Ecto neural progenitor cell (in vitro differentiated cells): ENCODE data around the gene LKAAEAR1.
"Not testable (repeated sequence)": the region's sequence is repeated elsewhere in the genome, so short reads cannot be mapped to it uniquely, and the experiment has no call there.

Experiments used
- DNase-seq: peaks from one replicate; pipeline ENCODE4 v3.0.0-alpha.2; 2018; ENCODE audit warnings: low spot score

Gene LKAAEAR1

DNA sequence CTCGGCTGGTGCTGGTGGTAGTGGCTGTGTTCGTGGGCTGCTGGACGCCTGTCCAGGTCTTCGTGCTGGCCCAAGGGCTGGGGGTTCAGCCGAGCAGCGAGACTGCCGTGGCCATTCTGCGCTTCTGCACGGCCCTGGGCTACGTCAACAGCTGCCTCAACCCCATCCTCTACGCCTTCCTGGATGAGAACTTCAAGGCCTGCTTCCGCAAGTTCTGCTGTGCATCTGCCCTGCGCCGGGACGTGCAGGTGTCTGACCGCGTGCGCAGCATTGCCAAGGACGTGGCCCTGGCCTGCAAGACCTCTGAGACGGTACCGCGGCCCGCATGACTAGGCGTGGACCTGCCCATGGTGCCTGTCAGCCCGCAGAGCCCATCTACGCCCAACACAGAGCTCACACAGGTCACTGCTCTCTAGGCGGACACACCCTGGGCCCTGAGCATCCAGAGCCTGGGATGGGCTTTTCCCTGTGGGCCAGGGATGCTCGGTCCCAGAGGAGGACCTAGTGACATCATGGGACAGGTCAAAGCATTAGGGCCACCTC is 14.3 kb upstream of the LKAAEAR1 start:
- DNase-seq: no peak

DNA sequence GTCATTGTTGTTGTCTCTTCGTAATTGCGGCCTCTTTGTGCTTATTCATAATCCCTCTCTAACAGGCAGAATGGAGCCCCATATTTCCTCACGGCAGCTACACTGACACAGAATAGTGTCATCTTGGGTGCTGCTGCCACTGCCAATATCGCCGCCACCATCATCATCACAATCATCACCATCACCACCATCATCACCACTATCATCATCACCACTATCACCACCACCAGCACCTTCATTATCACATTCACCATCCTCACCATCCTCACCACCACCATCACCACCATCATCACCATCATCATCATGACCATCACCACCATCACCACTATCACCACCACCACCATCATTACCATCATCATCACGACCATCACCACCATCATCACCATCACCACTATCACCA is 12.3 kb upstream of the LKAAEAR1 start:
- DNase-seq: no peak

DNA sequence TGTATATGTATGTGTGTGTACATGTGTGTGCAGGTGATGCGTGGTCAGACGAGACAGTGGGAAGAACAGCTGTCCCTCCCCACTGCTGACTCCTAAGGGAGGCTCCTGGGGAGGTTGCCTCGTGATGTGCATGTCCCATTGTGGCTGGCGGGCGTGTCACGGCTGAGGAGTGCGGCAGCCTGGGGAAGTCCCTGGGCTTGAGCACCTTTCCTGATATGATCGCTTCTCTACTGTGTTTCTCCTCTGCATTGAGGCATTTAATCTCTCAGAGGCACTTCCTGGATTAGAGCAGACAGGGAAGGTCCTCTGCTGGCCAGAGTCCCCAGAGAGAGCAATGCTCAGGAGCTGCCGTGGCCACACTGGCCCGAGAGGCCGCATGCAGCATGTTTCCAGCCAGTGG is 11.7 kb upstream of the LKAAEAR1 start:
- no peak for DNase-seq

DNA sequence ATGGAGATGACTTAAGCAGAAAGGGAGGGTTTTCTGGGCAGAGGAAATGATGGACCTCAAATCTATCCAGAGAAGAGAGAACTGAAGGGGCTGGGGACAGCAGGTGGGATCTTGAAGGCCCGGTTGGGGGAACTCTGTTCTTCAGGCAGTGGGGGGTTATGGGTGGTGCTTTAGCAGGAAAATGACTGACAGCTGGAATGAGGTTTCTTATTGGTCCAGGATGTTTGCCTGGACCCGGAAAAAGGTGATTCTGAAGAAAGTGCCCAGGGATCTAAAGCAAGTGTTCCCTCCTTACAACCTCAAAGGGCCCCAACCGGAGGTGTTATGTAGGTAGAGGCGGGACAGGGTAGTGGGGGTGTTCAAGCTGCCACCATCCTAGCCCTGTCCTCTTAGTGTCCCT is 11.3 kb upstream of the LKAAEAR1 start:
- DNase-seq: no peak

DNA sequence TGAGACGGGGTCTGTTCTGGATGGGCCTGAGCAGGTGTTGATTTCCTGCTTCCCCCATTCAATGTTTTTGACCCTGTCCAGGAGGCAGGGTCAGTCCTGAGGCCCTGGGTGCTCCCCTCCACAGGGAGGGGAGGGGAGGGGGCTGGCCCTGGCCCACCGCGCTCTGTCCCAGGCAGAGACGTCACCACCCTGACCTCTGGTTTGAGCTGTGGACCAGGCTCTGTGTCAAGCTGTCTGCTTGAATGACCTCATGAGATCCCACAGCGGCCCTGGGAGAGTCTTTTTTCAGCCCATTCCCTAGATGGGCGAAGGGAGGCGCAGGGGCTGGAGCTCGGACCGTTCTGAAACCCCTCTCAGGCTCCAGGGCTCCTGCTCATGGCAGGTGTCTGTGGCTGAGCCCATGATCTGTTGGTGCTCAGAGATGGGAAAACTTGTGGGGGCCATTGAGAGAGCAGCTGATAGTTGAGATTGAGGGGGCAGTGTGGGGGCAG is 8.9 kb upstream of the LKAAEAR1 start:
- no peak for DNase-seq

DNA sequence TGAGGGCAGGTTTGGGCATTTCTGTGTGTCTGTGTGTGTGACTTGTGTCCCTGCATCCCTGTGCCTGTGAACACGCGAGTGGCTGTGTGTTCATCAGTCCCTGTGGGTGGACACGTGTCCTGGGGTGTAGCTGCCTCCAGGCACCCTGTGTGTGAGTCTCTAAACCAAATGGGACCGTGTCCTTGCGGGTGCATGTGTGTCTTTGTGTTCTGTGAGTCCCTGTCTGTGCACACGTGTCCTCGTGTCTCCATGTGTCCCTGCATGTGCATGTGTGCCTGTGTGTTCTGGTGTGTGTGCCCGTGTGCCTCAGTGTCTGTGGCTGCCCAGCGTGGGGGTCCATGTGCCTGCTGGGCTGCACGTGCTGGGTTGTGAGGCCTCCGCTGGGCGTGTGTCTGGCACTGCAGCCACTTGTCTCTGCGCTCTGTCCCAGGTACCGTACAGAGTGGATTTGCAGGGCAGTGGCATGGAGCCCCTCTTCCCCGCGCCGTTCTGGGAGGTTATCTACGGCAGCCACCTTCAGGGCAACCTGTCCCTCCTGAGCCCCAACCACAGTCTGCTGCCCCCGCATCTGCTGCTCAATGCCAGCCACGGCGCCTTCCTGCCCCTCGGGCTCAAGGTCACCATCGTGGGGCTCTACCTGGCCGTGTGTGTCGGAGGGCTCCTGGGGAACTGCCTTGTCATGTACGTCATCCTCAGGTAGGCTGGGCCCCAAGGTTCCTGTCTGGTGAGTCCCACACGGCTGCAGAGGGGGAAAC is 8.2 kb upstream of the LKAAEAR1 start:
- DNase-seq: no peak

DNA sequence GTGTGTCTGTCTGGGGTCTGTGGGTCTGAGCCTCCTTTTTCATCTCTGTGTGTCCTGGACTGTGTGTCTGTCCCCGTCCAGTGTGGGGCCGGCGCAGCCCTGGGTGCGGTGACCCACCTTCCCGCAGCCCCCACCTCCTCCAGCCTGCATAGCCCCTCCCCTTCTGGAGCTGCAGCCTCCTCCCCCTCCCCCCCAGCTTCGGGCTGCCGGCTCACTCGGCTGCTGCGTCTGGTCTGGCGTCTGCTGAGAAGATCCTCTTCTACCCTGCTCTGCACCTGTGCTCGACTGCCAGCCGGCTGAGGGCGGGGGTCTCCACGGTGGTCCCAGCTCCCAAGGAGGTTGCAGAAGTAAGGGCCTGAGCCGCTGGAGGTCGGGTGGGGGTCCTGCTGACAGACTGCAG is 7.6 kb upstream of the LKAAEAR1 start:
- DNase-seq: no peak

DNA sequence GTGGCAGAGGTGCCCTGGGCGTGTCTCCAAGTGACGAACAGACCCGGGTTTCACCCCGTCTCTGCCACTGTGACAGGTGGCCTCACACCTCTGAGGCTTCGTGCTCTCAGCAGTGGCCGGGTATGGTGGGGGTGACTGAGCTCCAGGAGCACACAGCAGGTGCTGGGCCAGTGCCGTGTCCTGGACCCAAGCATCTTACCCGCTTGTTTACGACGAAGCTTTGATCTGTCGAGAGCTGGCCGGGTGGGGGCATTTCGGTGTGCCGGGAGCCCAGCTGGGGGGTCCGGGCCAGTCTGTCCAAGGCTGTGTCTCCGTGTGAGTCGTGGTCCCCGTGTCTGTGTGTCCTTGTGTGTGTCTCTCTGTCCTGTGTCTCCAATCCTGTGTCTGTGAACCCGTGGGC is 7.1 kb upstream of the LKAAEAR1 start:
- no peak for DNase-seq

DNA sequence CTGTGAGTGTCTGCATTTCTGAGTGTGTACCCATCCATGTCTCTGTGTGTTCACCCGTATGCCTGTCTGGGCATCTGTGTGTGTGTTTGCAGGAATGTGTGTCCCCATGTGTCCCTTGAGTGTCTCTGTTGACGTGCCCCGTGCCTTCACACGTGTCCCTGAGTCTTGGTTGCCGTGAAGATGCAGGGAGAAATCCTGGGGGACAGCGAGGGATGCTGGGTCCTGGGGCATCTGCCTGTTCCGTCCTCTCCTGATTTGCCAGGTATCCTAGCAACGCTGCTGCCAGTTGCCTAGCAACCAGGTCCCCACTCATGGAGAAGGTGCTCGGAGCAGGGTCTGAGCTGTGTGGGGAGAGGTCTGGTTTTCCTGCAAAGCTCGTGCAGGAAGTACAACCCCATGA is 6.0 kb upstream of the LKAAEAR1 start:
- DNase-seq: no peak

DNA sequence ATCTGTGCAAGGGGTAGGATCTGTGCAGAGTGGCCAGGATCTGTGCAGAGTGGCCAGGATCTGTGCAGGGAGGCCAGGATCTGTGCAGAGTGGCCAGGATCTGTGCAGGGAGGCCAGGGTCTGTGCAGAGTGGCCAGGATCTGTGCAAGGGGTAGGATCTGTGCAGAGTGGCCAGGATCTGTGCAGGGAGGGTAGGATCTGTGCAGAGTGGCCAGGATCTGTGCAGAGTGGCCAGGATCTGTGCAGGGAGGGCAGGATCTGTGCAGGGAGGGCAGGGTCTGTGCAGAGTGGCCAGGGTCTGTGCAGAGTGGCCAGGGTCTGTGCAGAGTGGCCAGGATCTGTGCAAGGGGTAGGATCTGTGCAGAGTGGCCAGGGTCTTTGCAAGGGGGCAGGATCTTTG is 4.4 kb upstream of the LKAAEAR1 start:
- DNase-seq: not testable (repeated sequence)

DNA sequence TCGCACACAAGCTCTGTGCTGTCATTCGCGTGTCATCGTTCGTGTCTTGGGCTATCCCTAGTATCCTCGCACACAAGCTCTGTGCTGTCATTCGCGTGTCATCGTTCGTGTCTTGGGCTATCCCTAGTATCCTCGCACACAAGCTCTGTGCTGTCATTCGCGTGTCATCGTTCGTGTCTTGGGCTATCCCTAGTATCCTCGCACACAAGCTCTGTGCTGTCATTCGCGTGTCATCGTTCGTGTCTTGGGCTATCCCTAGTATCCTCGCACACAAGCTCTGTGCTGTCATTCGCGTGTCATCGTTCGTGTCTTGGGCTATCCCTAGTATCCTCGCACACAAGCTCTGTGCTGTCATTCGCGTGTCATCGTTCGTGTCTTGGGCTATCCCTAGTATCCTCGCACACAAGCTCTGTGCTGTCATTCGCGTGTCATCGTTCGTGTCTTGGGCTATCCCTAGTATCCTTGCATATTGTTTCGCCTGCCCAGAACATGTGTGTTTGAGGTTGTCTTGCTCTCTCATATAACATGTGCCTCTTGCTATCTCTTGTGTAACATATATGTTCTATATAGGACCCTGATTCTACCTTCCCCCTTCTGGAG is 3.1 kb upstream of the LKAAEAR1 start:
- not testable (repeated sequence) for DNase-seq

DNA sequence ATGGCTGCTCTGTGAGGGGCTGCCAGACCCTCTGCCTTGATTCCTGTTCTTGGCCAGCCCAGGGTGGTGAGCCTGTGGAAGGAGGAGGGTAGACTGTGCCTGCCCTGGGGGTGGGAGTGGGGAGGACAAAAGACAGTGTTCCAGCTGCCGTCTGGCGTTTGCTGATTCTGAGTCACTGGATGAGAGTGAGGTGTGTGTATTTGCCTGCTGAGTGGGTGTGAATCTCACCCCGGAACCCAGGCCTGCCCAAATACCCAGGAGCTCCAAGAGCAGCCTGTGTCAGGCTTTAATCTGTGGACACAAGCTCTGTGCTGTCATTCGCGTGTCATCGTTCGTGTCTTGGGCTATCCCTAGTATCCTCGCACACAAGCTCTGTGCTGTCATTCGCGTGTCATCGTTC is 2.6 kb upstream of the LKAAEAR1 start:
- no peak for DNase-seq

DNA sequence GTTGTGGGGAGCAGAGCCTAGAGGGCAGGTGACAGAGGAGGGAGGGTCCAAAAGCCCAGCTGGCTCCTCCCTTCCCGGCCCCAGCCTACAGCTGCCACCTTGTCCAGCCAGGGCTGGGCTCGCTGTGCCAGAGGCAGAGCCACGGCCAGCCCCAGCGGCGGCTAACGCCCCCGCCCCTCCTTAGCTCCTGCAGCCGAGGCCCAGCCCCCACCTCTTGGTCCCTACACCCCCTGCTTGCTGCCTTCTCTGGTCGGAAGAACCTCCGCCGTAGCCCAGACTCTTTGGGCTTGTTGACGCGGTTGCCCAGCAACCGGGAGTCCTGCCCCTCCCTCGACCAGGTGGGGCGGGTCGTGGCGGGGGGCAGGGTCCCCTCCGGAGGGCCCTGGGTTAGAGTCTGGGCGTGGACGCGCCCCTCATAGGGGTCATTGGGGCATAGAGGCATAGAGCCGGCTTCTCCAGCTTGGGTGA is 521 bp upstream of the LKAAEAR1 start:
- no peak for DNase-seq

DNA sequence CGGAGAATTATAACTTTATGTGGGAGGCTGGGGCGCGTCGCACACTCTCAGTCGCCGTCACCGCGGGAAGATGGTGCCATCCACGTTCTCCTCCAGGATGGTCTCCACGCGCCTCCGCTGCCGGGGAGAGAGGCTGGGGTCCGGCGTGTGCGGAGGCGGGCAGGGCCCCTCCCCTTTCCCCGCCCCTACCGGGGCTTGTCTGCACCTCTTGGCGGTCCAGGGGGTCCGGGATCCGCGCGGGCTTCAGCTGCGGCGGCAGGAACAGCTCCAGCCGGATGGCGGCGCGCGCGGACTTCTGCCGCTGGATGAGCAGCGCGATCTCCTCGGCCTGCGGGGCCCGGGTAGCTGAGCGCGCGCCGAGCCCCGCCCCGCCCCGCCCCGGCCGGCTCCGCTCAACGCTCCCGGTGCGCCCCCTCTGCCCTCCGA is 807 bp downstream of the LKAAEAR1 start:
- DNase-seq: peak; percentile 89

DNA sequence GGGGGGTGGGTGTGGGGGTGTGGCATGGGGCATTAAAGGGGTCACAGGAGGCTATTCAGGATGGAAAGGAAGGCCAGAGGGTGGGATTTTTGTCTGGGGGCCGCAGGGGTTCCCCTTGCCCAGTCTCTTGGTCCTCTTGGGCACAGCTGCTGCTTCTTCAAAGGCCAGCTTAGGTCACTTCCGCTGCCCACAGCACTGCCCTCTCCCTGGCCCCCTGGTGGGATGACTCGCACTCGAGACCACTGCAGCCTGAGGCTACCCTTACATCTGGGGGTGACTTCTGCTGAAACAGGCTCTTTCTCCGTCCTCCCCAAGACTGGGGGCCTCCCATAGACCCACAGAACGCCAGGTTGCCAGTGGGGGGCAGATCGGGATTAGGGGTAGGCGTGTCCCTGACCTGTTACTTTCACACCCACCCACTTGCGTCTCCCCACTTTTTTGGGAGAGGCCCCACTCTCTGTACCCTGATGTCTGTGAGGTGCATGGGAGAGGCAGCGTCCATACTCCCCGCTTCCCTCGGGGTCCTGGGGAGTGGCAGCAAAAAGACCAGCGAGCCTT is 1.3 kb downstream of the LKAAEAR1 start:
- DNase-seq: no peak

DNA sequence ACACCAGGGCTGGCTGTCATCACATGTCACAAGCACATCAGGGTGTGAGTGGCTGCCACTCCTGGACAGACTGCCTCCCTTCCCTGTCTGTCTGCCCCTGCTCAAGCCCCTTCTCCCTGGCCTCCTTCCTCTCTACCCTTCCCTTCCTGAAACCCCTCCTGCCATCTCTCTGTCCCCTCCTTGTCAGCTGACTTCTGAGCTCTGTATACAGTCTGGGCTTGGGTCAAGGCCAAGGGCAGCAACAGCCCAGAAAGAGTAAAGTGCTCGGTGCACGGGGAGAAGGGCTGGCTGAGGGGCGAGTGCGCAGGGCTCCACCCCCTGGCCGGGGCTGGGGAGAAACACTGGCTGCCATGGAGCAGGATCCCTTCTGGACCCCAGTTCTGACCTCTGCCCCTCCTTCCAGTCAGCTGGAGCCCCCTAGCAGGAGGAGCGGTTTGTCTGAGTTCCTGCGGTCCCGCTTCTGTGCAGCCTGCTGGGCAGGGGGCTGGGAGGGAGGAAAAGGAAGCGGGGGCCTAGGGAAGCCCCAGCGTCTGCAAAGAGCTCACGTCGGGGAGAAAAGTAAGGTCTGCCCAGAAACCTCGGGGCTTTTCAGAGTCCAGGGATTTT is 2.0 kb downstream of the LKAAEAR1 start:
- no peak for DNase-seq

DNA sequence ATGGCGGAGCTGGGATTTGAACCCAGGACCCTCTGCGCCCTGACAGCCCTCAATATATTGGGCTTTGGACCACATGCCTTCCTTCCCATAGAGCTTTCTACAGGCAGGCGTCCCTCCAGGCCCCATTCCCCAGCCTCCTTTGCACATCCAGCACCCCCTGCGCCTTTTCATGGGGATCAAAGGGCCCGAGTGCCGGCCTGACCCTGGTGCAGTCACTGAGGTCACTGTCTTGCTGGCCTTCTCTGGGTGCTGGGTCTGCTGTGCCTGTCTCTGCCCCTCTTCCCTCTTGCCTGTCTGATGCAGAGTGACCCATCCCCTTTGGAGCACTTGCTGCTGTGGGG is 2.6 kb downstream of the LKAAEAR1 start:
- DNase-seq: no peak

DNA sequence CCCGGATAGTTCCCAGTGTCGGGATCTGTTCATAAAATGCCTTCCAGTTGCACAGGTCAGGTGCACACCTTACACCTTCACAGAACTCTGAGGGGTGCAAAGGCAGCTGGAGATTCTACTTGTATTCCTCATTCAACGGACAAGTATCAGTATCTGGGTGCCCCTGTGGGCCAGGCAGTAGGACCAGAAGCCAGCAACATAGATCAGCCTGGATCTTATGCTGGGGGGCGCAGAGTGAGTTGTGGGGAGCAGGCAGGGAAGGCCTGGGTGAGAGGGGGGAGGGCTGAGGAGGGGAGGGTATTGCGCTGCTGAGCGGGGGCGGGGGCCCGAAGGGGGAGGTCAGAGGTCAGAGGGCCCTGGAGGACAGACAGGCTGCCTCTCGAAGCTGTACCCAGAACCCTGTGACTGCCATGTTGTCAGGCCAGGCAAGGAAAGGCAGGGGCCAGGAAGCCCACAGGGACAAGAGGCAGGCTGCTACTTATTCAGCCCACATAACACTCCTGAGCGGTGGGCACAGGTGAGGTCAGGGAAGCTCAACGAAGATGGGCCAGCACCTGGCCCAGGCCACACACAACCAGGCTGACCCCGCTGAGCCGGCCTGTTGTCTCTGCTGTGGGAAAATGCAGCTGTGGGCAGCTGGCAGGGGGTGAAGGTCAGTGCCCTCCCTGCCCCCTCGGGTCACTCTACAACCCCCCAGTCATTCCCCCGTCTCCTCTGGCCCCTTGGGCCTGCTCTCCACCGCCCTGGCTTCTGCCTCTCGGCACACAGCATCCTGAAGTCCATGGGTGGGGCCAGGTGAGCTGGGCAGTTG is 3.2 kb downstream of the LKAAEAR1 start:
- DNase-seq: no peak

DNA sequence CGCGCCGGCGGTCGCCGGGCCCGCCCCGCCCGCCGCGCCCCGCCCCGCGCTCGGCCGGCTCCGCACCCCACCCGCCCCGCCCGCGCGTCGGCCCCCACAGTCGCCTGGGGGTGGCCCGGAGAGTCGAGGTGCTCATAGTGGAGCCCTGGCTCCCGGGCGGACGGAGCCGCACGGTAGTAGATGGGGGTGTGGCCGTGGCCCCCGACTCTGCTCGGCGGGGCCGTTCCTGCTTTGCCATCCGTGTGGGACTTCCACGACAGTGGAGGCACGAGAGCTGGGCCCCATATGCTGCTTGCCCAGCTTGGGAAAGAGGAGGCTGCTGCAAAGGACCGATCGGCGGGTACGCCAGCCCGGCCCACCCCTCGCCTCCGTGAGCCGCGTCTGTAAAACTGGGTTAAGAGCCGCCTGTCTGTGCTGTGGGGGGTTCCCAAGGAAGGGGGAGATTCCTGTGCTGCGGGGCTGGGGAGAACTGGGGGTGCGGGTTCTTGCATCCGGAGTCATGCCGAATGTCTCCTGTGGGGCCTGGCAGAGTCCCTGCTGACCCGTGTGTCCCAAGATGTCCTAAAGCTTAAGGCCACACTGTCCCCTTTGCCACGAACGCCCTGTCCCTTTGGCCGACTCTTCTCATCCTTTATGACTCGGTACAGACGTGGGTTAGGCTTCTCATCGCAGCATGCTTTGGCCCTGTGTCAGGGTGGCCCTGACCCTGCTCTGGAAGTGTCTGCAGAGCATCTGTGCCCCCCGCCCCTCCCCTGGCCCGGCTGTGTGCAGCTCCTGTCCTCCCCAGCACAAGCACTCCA is 4.0 kb downstream of the LKAAEAR1 start, which contains the start of gene OPRL1:
Gene OPRL1, plus strand, starts transcription at position 70 of the 800 bp plus-strand sequence. CDS start 12,639 bp downstream, outside the sequence.
- no peak for DNase-seq

DNA sequence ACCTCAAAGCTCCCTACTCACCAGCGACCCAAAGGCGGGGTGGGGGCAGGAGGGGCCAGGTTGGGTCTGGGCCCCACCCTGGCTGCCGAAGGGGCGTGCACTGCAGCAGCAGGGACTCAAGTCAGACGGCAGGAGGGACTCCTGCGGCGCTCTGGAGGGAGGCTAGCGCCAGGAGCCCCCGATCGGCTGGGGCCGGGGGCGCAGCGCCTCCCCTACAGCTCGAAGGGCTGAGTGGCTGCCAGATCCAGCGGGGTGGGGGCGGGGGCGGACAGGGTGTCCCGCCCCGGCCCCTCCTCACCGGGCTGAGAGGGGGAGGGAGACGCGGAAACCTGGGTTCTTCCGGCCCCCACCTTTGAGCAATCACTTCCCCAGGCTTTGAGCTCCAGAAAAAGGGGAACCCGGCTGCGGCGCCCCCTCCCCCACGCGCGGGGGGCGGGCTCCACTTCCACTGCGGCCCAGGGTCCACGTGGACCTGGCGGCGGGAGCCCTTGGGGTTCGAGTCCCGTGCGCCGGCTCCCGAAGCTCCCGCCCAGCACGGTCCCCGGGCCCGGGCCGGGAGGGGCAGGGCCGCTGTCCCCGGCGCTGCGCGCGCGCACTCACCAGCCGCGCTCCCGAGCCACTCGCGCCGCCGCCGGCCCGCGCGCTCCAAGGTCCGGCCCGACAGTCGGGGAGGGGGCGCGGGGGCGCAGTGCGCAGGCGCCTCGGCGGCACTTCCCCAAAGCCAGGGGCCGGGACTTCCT is 4.8 kb downstream of the LKAAEAR1 start, which contains the start of gene RGS19:
Gene RGS19, minus strand, starts transcription at position 246 of the 740 bp plus-strand sequence. CDS start 2,632 bp downstream, outside the sequence.
- peak; percentile 86 for DNase-seq
